NCI-H524 (cell line): ENCODE data around the gene AGBL4.
"Not testable (repeated sequence)": the region's sequence is repeated elsewhere in the genome, so short reads cannot be mapped to it uniquely, and the experiment has no call there.

ENCODE experiments used
- DNase-seq, 2 experiments: peaks; one replicate each; lab custom pipeline; 2025; lab: John Stamatoyannopoulos, UW

Gene AGBL4

DNA sequence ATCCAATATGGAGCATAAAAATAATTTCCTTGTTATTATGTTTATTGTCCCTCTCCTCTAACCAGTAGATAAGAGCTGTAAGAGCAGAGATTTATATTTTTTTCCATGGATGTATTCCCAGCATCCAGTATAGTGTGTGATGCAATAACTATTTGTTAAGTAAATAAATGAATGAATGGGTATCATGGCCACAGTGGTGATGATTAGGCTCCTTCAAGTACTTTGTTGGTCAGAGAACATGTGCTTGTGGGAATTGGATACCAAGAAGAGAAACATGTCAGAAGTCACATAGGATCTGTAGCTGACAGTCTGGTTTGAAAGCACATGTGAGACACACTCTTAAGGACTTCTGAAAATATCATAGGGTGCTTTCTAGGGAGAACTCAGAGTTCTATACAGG, 588.5 kb downstream of the AGBL4 start:
- no peak for DNase-seq

DNA sequence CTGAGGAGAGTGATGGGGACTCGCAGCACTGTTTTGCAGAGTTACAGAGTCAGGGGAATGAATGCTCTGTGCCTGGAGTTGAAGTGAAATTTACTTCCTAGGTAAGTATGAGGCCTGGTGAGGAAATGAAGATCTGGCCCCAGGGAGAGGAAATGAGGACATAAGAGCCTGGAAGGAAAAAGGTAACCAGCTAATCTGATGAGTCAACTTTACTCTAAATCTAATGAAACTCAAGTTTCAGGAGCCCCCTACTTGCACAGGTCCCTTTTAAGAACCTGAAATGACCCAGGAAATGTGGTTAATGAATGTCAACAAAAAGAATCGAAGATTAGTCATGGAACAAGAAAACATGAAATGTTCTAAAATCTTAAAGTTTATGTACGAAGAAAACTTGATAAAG, 599.0 kb downstream of the AGBL4 start:
- DNase-seq, result no peak

DNA sequence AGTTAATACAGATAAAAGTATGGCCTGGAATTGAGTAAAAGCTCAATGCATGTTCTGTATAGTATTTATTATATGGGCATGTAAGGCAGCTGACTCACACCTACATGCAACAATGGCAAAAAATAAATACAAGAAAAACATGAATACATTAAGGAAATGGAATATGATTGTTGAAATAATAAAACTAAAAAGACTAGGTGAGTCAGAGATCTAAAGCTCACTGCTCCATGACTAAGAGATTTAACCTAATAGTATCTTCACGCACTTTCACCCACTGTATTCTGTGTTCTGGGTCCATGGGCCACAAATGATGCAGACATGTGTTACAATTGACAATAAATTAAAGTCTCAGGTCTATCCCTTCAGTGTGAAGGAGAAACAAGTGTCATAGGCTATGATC, 607.0 kb downstream of the AGBL4 start:
- no peak for DNase-seq

DNA sequence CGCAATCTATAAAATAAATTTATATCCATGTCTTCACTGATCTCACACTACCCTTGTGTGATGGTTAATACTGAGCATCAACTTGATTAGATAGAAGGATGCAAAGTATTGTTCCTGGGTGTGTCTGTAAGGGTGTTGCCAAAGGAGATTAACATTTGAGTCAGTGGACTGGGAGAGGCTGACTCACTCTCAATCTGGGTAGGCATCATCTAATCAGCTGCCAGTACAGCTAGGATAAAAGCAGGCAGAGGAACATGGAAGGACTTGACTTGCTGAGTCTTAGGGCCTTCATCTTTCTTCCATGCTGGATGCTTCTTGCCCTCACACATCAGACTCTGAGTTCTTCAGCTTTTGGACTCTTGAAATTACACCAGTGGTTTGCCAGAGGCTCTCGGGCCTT, 615.4 kb downstream of the AGBL4 start:
- DNase-seq, result no peak

DNA sequence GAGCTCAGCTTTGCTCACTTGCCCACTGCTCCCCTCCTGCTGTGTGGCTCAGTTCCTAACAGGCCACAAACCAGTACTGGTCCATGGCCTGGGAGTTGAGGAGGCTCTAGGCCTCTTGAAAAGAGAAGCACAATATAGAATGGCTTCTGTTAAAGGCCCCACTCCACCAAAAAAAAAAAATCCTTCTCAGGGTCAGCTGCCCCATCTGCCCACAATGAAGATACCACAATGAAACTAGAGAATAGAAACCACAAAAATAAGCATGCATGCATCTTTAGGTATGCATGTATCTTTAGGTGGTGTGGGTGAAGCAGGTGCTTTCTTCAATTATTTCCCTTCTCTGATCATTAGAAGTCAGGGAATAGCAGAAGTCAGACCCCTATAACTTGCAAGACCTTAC, 626.7 kb downstream of the AGBL4 start:
- no peak for DNase-seq

DNA sequence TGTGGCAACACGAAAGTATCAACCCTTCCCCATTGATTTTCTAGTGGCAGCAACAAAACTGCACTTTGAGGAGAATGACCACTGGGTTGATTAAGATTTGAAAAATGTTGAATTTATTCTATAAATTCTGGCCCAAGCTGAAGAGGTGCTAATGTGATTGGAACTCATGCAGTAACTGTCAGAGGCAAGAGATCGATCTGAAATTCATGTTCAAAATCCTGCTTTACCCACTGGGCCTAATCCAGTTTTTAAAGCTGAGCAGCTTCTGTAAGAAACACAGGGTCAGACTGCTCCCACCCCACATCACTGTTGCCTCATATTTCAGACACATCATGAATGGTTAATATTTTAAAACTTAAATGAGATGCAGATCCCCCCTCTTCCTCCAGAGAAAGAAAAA, 629.6 kb downstream of the AGBL4 start:
- no peak for DNase-seq

DNA sequence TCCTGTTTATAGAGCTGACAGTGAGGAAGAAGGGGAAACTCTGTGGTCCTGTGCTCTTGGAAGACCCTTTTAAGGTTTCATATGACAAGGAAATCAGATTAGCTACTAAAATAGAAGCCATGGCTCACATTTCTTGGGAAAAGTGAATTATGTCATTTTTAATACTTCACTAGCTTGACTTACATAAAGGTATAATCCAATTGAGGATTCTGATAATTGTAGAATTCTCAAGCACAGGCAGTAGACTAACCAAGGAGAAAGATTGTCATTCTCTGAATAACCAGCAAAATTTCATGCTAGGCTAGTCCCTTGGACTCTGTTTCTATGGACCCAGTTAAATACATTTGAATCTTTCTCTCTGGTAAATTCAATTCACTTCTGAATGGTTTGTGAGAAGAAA, 634.1 kb downstream of the AGBL4 start:
- no peak for DNase-seq

DNA sequence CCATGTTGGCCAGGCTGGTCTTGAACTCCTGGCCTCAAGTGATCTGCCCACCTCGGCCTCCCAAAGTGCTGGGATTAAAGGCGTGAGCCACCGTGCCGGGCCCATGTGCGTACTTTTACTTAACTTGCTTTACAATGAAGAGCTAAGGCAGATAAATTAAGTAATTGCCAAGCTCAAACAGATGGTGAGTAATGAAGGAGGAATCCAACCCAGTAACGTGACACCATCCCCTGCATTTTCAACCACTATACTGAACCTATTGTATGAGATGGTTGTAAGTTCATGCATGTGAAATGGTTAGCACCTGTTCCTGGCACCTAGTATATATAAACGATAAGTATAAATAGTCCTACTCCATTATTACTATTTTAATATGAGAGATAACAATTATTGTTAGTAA, 659.1 kb downstream of the AGBL4 start:
- DNase-seq, result peak; percentile 74 to 92

DNA sequence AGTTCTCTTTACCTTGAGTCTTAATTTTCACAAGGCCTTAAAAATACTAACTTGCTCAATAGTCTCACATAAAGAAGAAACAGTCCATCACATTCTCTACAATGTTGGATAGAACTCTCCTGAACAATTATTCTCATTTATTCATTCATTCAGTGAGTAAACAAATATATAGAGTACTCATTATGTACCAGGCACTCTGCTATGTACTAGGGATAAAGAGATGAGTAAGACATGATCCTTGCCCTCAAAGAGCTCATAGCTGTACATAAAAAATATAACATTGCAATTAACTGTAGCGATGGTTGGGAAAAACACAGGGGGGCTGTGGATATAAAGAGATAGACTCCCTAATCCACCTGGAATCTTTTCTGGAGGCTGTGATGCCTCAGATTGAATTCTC, 660.1 kb downstream of the AGBL4 start:
- DNase-seq, result no peak

DNA sequence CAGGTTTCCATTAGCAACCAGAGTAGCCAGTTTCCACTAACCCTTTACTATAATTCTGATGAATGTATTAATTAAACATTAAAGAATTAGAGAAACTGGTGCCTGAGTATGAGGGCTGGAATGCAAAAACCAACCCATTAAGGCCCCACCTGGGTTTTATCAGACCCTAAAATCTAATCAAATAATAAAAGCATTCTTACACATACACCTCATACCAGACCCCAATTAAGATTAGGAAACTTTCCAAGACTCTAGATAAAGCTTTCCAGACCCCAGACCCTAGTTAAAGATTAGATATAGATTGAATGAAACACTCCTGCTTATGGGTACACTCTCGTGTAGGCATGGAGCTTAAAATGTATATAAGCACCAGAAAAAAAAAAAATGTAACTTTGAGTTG, 665.7 kb downstream of the AGBL4 start:
- DNase-seq, result no peak

DNA sequence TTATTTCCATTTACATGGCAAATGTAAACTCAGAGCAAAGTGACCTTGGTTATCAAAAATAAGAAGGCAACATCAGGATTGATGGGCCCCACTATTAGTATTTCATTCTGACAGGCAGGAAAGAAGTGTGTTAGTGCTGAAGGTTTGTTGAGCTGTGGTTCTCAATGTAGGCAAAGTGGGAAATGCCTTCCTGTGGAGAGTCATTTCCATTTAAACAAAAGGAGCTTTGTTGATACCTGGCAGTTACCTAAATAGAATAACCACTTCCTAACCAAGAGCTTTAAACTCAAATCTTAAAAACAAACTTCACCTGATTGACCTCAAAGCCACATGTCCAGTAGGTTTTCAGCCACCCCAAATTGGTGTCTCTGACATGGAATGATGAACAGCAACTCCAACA, 667.2 kb downstream of the AGBL4 start:
- DNase-seq, result no peak

DNA sequence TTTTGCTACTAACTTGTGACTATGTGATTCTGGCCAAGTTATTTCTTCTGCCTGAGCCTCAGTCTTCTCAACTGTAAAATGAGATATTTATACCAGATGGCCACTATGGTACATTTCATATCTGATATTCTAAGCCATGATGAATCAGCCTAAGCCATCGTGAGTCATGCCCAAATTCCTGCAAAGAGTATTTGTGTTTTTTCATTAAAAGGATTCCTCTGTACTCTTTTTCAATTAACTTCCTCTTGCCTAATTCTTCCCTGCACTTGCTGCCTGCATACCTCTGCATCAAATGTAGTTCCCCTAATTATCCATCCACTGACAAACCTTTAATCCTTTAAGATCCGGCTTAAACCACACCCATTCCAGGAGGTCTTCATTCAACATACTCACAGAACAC, 672.0 kb downstream of the AGBL4 start:
- DNase-seq, result no peak

DNA sequence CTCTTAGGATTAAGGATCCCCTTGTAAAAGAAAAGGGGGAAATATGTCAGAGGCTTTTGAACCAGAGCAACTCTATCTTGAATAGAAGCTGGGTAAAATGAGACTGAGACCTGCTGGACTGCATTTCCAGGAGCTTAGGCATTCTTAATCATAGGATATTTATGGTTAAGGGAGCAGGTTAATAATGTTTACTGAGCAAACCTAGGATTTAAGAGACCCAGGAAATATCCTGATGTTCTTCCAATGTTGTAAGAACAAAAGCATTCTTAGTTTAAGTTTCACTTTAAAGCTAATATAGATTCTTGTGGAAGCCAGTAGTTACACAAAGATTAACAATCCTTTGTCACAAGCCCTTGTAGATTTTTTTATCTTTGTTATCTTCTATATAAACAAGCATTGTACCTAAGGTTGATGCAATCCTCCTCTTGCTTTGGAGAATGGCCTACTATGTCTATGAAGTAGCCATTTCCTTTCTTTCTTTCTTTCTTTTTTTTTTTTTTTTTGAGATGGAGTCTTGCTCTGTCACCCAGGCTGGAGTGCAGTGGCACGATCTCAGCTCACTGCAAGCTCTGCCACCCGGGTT, 676.9 kb downstream of the AGBL4 start:
- no peak for DNase-seq

DNA sequence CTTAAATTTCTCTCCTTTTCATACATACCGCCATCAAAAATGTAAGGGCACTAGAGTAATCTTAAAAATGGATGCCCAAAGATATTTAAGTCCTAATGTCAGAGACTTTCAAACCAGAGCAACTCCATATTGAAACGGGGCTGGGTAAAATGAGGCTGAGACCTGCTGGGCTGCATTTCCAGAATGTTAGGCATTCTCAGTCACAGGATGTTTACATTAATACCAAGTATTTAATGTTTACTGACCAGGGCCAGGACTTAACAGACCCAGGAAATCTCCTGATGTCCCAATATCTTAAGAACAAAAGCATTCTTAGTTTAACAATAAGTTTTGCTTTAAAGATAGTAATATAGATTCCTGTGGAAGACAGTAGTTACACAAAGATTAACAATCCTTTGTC, 683.2 kb downstream of the AGBL4 start:
- DNase-seq, result no peak

DNA sequence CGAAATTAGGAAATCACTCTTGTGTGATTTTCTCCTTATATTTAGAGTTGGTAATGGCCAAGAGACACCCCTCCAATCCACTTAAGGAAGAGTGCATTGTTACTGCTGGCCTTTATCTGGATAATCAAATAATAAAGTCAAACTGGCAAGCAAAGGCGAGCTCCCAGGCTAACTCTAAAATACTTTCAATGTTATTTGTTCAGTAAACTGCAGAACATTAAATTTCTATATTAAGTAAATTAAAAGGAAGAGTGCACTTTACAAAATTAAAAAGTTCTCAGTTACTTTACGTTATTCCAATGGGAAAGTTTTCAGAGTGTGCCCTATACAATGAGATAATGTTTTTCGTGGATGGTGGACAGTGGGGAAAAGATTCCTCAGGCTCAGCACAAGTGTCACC, 684.7 kb downstream of the AGBL4 start:
- no peak for DNase-seq

DNA sequence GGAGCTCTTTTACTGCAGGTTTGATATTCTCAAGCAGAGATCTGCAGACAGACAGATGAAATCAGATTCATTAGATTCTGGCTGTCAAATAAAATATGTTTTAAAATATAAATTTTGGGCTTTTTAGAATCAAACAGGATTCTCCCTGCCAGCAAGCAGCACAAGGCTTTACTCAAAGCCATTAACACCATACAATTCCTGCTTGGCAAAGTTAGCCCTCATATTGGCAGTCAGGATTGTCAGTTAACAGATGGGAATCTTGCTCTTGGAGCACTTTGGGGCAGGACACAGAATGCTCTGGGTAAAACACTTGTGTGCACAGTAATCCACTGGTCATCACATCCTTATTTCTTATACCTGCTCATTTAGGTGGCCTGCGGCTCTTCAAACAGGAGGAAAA, 686.5 kb downstream of the AGBL4 start:
- no peak for DNase-seq

DNA sequence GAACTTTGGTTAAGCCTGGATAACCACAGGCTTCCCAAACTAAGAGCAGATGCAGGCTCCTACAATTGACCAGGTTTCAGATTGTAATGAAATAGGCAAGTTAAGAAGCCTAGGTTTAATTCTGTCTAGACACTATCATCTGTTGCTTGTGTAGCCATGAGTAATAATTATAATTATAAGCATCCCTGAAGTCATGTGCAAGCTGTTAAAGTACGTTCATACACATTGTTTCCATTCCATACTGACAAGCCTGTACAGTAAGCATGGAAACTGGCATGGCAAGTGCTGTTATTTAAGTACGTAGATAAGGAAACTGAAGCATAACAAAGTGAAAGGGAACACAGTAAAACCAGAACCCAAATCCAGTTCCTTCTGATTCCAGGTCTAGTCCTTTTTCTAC, 689.8 kb downstream of the AGBL4 start:
- DNase-seq, result no peak

DNA sequence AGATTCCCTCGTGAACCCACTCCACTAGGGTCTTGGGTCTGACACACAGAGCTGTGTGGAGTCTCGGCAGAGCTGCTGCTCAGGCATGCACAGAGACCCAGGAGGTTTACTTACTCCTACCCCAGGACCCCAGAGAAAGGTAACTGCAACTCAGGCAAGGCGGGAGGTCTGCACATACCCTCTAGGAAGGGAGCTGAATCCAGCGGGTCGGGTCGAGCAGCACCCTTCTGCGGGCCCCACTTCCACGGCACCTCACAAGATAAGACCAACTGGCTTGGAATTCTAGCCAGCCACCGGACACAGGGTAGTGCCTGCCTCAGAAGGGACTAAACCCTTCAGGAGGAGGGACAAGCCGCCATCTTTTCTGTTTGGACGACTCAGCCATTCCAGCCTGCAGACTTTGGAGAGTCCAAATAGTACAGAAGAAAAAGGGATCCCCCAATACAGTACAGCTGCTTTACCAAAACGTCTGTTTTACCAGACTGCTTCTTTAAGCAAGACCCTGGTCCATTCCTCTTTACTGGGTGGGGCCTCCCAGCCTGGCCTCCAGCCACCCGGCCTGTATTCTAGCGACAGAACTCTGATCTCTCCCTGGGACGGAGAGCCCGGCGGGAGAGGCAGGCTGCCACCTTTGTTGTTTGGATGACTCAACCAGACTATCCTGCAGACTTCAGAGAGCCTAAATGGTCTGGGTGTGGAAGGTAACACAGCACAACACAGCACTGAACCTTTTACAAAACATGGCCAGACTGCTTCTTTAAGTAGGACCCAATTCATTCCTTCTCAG, 692.5 kb downstream of the AGBL4 start:
- no peak for DNase-seq

DNA sequence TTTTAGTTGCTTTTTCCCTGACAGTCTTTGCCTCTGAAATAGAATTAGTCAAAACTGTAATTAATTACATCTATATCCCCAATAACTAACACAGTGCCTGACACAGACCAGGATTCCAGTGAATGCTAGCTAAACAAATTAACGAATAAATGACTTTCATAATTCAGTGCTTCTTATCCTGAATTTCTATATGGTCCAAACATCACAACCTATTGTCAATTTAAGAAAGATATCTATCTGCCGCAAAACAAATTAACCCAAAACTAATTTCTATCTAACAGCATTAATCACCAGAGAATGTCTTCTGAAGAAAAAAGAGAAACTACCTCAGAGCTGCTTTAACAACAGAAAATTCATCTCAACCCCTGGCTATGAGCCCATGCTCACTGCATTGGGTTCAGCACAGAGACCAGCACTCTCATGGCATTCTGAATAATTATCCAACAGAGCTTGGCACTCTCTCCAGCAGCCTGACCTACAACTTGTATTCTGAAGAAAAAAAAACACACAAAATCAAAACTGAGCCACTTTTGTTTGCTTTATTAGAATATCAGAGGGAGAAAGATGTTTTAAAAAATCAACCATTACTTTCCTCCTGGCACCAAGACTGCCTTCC, 699.7 kb downstream of the AGBL4 start:
- DNase-seq, result no peak

DNA sequence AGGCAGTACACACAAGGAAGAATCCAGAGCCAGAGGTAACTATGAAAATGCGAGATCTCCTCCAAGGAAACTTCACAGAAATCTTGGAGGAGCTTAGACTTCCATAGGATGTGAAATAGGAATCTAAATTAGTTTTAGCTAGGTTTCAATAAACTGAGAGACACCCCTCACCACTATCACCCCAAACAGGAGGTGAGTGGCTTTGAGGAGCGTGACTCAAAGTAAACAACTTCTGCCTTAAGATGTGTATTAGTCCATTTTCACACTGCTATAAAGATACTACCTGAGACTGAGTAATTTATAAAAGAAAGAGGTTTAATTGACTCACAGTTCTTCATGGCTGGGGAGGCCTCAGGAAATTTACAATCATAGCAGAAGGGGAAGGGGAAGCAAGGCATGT, 703.3 kb downstream of the AGBL4 start:
- DNase-seq, result not testable (repeated sequence)

DNA sequence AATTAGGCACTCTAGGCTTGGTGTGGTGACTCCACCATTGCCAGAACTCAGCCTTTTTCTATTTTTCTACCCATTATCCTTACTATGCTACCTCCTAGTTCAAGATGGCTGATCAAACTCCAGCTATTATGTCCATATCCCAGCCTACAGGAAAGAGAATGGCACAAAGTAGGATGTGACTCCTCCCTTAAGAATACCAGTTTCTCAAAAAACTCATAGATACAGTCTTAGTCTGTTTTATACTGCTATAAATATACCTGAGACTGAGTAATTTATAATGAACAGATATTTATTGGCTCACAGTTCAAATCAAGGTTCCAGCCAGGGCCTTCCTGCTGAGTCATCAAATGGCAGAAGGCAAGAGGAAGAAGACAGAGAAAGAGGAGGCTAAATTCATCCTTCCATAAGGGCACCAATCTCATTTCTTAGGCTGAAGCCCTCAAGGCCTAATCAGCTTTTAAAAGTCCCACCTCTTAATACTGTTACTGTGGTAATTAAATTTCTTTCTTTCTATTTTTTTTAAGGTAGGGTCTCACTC, 704.3 kb downstream of the AGBL4 start:
- no peak for DNase-seq

DNA sequence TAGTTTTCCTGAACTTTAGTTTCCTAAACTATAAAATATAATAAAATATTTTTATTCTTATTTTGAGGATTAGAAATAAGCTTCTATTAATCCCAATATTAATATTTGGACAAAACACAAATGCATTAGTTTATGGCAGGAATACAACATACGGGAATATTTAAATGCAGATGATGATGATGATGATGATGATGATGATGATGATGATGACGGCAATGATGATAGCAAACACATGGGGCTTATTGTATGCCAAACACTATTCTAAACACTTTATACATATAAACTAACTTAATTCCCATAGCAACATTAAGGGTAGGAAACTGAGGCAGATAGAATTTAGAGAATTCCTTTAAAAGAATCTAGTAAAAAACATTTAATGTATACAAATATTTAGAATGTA, 705.5 kb downstream of the AGBL4 start:
- DNase-seq, result no peak

DNA sequence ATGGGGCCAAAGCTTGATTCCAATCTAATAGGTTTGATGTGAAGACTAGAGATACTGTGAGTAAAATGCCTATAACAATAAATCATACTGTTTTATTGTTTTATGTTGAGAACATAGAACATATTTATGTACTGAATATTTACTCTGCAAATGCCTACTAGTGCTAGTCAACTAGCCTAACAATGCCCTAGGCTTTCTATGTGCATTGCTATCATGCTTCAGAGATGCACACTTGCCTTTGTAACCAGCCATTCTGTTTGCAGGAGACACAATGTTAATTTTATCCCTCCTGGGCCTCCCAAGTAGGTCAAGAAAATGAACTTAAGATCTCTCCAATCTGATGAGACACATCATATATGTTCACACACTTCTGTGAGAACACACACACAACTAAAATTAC, 716.3 kb downstream of the AGBL4 start:
- no peak for DNase-seq
